HCT116 (cell line): ENCODE measurements around the gene GTPBP10. TPM values are rescaled to one million over a fixed set of nuclear protein-coding genes. Genes with fewer than 3 reads are reported as not detected.

Experiments used
- ATAC-seq: fragments of 200-7000 bp; cut with Tn5 transposase; 2 replicates; pipeline ENCODE4 v1.9.1; 2020; ENCODE audit warnings: mild to moderate bottlenecking, moderate library complexity
- BruUV-seq: library from RNA; stranded (reverse); fragments of 400-500 nt; replicated peaks from 2 replicates; lab custom pipeline; 2021; lab: Mats Ljungman, UMichigan
- CTCF ChIA-PET: fragments of 300-600 bp; sonication (Branson Sonifier 250); formaldehyde crosslinking; loops from one replicate; lab custom pipeline; 2021; ENCODE audit warnings: antibody characterized with exemption; lab: Charles Lee
- POLR2A ChIA-PET: fragments of 300-600, 350-600 bp; sonication (Branson Sonifier 250); formaldehyde crosslinking; loops from one replicate; lab custom pipeline; 2021; ENCODE audit warnings: antibody characterized with exemption; lab: Charles Lee
- RAD21 ChIA-PET, 2 experiments: fragments of 300-600 bp; sonication (Branson Sonifier 250); formaldehyde crosslinking; loops; one replicate each; lab custom pipeline; 2023; ENCODE audit warnings: low total read pairs in 2 of 2; ENCODE audit not compliant: uncharacterized antibody in 2 of 2, unreplicated experiment in 2 of 2, low non-redundant PET in 1 of 2; lab: Charles Lee
- DNase-seq: peaks from one replicate; pipeline ENCODE4 v3.0.0-alpha.2; 2010; ENCODE audit warnings: low read depth, low spot score
- H2AFZ ChIP-seq: fragments of 200-600 bp; shearing (Covaris generic), sonication (generic); 2 replicates; pipeline ENCODE4 v1.6.1; 2017; ENCODE audit warnings: low read depth, mixed run types, mixed read lengths, antibody characterized with exemption, low read length; ENCODE audit not compliant: poor library complexity, severe bottlenecking
- H3K27ac ChIP-seq: 2 replicates; pipeline ENCODE4 v1.5.1; 2012; ENCODE audit warnings: low read depth, low read length
- H3K27me3 ChIP-seq: fragments of 200-600 bp; sonication (generic); 2 replicates; pipeline ENCODE4 v1.6.1; 2016; ENCODE audit warnings: mixed run types, low read length, mixed read lengths; ENCODE audit not compliant: insufficient read depth
- H3K36me3 ChIP-seq, 2 experiments: fragments of 200-500 bp in 1 of 2; fragments of 200-600 bp in 1 of 2; sonication (Bioruptor generic) in 1 of 2; sonication (generic) in 1 of 2; 2 replicates each; pipeline versions ENCODE4 v1.5.1 to v1.6.1; 2014 to 2016; ENCODE audit warnings: low read length in 2 of 2, inconsistent platforms in 1 of 2, mixed read lengths in 1 of 2, mixed run types in 1 of 2; ENCODE audit not compliant: insufficient read depth in 2 of 2, control insufficient read depth in 1 of 2
- H3K4me1 ChIP-seq, 2 experiments: fragments of 200-600 bp in 1 of 2; sonication (generic) in 1 of 2; 2 replicates each; pipeline versions ENCODE4 v1.5.1 to v1.6.1; 2012 to 2017; ENCODE audit warnings: low read length in 2 of 2, inconsistent platforms in 1 of 2, mild to moderate bottlenecking in 1 of 2, mixed read lengths in 1 of 2, mixed run types in 1 of 2, moderate library complexity in 1 of 2; ENCODE audit not compliant: insufficient read depth in 2 of 2, control insufficient read depth in 1 of 2
- H3K4me2 ChIP-seq: fragments of 200-600 bp; sonication (generic); 2 replicates; pipeline ENCODE4 v1.6.1; 2017; ENCODE audit warnings: mixed run types, low read length, mixed read lengths
- H3K4me3 ChIP-seq, 2 experiments: fragments of 200-600 bp in 1 of 2; sonication (generic) in 1 of 2; replicated peaks in 1 of 2; 2 replicates each; pipeline ENCODE4 v1.5.1; 2011 to 2016; ENCODE audit warnings: low read length in 2 of 2, control low read depth in 1 of 2, low read depth in 1 of 2, mild to moderate bottlenecking in 1 of 2, mixed read lengths in 1 of 2, mixed run types in 1 of 2
- H3K79me2 ChIP-seq: fragments of 200-600 bp; sonication (generic); 2 replicates; pipeline ENCODE4 v1.6.1; 2017; ENCODE audit warnings: mild to moderate bottlenecking, mixed run types, low read length, moderate library complexity, mixed read lengths; ENCODE audit not compliant: insufficient read depth
- H3K9ac ChIP-seq: fragments of 200-600 bp; sonication (generic); 2 replicates; pipeline ENCODE4 v1.6.1; 2016; ENCODE audit warnings: low read length, mixed read lengths
- H3K9me2 ChIP-seq: fragments of 200-600 bp; sonication (generic), shearing (Covaris generic); 2 replicates; pipeline ENCODE4 v1.6.1; 2017; ENCODE audit warnings: mixed run types, mild to moderate bottlenecking, moderate library complexity; ENCODE audit not compliant: insufficient read depth
- H3K9me3 ChIP-seq, 2 experiments: fragments of 200-500 bp in 1 of 2; fragments of 200-600 bp in 1 of 2; sonication (Bioruptor generic) in 1 of 2; sonication (generic) in 1 of 2; 2 replicates each; pipeline ENCODE4 v1.6.1; 2014 to 2017; ENCODE audit warnings: low read length in 2 of 2, mixed read lengths in 2 of 2, inconsistent platforms in 1 of 2, low read depth in 1 of 2, mild to moderate bottlenecking in 1 of 2, mixed run types in 1 of 2, moderate library complexity in 1 of 2; ENCODE audit not compliant: control insufficient read depth in 1 of 2, insufficient read depth in 1 of 2
- H4K20me1 ChIP-seq: fragments of 200-600 bp; sonication (generic), shearing (Covaris generic); 2 replicates; pipeline ENCODE4 v1.6.1; 2017; ENCODE audit warnings: mixed run types, mild to moderate bottlenecking, moderate library complexity; ENCODE audit not compliant: insufficient read depth
- CBX3 ChIP-seq: IDR thresholded peaks from 2 replicates; pipeline ENCODE4 v1.6.1; 2012; ENCODE audit warnings: low read depth
- CEBPB ChIP-seq: IDR thresholded peaks from 2 replicates; pipeline ENCODE4 v1.6.1; 2012; ENCODE audit warnings: low read depth
- EGR1 ChIP-seq: IDR thresholded peaks from 2 replicates; pipeline ENCODE4 v1.6.1; 2012; ENCODE audit warnings: low read depth
- ELF1 ChIP-seq: IDR thresholded peaks from 2 replicates; pipeline ENCODE4 v1.6.1; 2012; ENCODE audit warnings: low read depth, borderline replicate concordance
- EZH2 ChIP-seq: fragments of 200-600 bp; sonication (generic); IDR thresholded peaks from 2 replicates; pipeline ENCODE4 v1.6.1; 2017; ENCODE audit warnings: antibody characterized with exemption, mixed run types
- EZH2phosphoT487 ChIP-seq: fragments of 200-600 bp; IDR thresholded peaks from 2 replicates; pipeline ENCODE4 v1.6.1; 2018; ENCODE audit warnings: antibody characterized with exemption, borderline replicate concordance
- JUND ChIP-seq: IDR thresholded peaks from 2 replicates; pipeline ENCODE4 v1.6.1; 2012
- MAX ChIP-seq: IDR thresholded peaks from 2 replicates; pipeline ENCODE4 v1.6.1; 2012
- POLR2AphosphoS5 ChIP-seq: IDR thresholded peaks from 2 replicates; pipeline ENCODE4 v1.6.1; 2011; ENCODE audit warnings: mild to moderate bottlenecking, low read depth, low read length, moderate library complexity
- RAD21 ChIP-seq: IDR thresholded peaks from 2 replicates; pipeline ENCODE4 v1.6.1; 2012; ENCODE audit warnings: low read depth, mild to moderate bottlenecking
- SIN3A ChIP-seq: IDR thresholded peaks from 2 replicates; pipeline ENCODE4 v1.6.1; 2012; ENCODE audit warnings: low read depth
- SRF ChIP-seq: IDR thresholded peaks from 2 replicates; pipeline ENCODE4 v1.6.1; 2012; ENCODE audit warnings: low read depth
- TCF7L2 ChIP-seq: IDR thresholded peaks from 2 replicates; pipeline ENCODE4 v1.7.0; 2011; ENCODE audit warnings: borderline replicate concordance, inconsistent platforms; ENCODE audit not compliant: insufficient read depth, insufficient read length; ENCODE audit errors: extremely low read depth
- YY1 ChIP-seq: IDR thresholded peaks from 2 replicates; pipeline ENCODE4 v1.6.1; 2011; ENCODE audit warnings: low read length, low read depth, moderate library complexity, mild to moderate bottlenecking; ENCODE audit not compliant: insufficient replicate concordance; ENCODE audit errors: extremely low read depth
- ZBTB33 ChIP-seq: IDR thresholded peaks from 2 replicates; pipeline ENCODE4 v1.6.1; 2011; ENCODE audit warnings: mild to moderate bottlenecking, low read length, moderate library complexity; ENCODE audit not compliant: insufficient replicate concordance; ENCODE audit errors: extremely low read depth
- intact Hi-C: fragments of 100-400 bp; cut with micrococcal nuclease; formaldehyde crosslinking; loops from 2 replicates; pipeline ENCODE4 v1.10.0; 2022
- total RNA-seq: library from RNA; stranded (reverse); gene quantifications from one replicate; pipeline ENCODE4 v1.2.1, GENCODE V29; 2021; ENCODE audit not compliant: unreplicated experiment
- TF ChIP-seq, protein P1 (sequence below): IDR thresholded peaks from 2 replicates; pipeline ENCODE4 v1.6.1; 2012; ENCODE audit warnings: low read depth
- TF ChIP-seq, protein P2 (sequence below), 3 experiments: fragments of 200-600 bp in 1 of 3; sonication (generic) in 1 of 3; IDR thresholded peaks in 2 of 3; conservative IDR thresholded peaks in 1 of 3; 2 replicates each; pipeline ENCODE4 v1.5.1; 2012 to 2017; ENCODE audit warnings: low read depth in 2 of 3, low read length in 2 of 3, antibody characterized with exemption in 1 of 3, borderline replicate concordance in 1 of 3, control low read depth in 1 of 3, mild to moderate bottlenecking in 1 of 3, mixed read lengths in 1 of 3, mixed run types in 1 of 3, moderate library complexity in 1 of 3; ENCODE audit not compliant: insufficient read depth in 1 of 3

The GTPBP10 gene
- total RNA-seq, 1 experiment from 2014 or later = 36.7 TPM

DNA sequence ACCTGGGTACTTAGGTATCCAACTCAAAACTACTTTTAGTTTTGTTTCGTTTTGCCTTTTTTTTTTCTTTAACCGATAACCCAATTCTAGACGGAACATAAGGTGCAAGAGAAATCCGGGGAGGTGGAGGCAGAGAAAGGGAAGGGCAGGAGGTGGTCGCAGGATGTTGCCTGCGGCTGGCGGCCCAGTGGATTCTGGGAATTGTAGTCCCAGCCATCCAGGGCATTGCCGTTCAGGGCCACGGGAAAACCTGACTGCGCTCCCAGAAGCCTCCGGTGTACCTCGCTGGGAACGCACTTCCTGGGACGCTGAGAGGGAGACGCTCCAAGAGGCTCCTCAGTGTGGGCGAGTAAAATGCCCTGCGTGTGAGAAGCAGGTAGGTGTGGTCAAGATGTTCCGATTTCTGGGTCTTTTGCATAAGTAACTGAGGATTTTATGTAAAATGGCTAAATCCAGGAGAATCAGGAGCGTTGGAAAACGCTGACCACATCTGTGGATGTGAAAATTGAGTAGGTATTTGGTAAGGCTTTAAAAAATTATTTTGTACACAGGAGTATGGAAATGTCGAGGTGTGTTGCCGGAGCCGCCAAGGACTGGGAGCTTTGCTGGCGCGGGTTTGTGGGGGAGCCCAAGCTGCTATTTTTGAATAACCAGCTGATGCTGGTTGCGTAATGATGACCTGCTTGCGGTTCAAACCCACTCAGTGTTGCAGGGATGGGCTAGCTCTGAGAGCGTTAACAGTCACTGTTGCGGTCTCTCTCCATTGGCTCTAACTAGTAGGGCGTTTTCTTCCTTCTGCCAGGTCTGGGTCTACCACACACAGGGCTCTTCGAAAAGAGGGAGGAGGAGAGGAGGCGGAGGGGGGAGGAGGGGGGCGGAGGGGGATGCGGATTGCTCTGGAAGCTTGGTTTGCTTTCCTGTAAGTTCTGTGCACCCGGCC is 56.9 kb downstream of the GTPBP10 start, which contains the start of gene CLDN12:
Gene CLDN12 (plus strand): TSS at position 288 of the 940 bp plus-strand sequence. CDS start 9,216 bp downstream, outside the sequence.
- no peaks in the 10 kb centered on the region for H3K9me2 ChIP-seq
- no peaks in the 10 kb centered on the region for H3K27me3 ChIP-seq
- peaks cover 15% of the 10 kb centered on the region for H3K79me2 ChIP-seq
- TSS peak; percentile 86 for BruUV-seq
- peak within 1 kb of the TSS; percentile 67 for H2AFZ ChIP-seq
- H3K4me1 ChIP-seq = peaks cover 3 to 11% of the 10 kb centered on the region in 2 experiments; a peak in 3 of 4 replicates
- peaks cover 0 to 8% of the 10 kb centered on the region in 2 experiments; a peak in 2 of 4 replicates for H3K36me3 ChIP-seq
- intact Hi-C loops = loop anchor here (1.0 kb wide), 1 partner anchor 57 kb away; the partner anchor contains the start of gene GTPBP10
- peak within 1 kb of the TSS; percentile 71 for H3K9ac ChIP-seq
- ChIA-PET RAD21 (no interaction called here), CTCF (interaction anchor here (0.8 kb wide), 1 partner anchor 631 kb away, joined by 3 read pairs; no protein-coding TSS in a partner anchor), POLR2A (interaction anchor here (1.1 kb wide), 1 partner anchor 14 kb away, joined by 3 read pairs; no protein-coding TSS in a partner anchor)
- H3K4me2 ChIP-seq = peak within 1 kb of the TSS; percentile 76
- H3K9me3 ChIP-seq = no peaks in the 10 kb centered on the region
- peak within 1 kb of the TSS; percentile 64 for H3K27ac ChIP-seq
- DNase-seq (peak; percentile 82), ATAC-seq (peak; percentile 100)
- H4K20me1 ChIP-seq = no peaks in the 10 kb centered on the region
- peak within 1 kb of the TSS; percentile 63 to 75 for H3K4me3 ChIP-seq
- TF ChIP-seq CBX3 = peak; percentile 79; the same call in 1 of the 2 replicates
- TF ChIP-seq EGR1 = peak; percentile 70
- peak; percentile 60 for TF ChIP-seq SIN3A
- TF ChIP-seq, protein P1, sequence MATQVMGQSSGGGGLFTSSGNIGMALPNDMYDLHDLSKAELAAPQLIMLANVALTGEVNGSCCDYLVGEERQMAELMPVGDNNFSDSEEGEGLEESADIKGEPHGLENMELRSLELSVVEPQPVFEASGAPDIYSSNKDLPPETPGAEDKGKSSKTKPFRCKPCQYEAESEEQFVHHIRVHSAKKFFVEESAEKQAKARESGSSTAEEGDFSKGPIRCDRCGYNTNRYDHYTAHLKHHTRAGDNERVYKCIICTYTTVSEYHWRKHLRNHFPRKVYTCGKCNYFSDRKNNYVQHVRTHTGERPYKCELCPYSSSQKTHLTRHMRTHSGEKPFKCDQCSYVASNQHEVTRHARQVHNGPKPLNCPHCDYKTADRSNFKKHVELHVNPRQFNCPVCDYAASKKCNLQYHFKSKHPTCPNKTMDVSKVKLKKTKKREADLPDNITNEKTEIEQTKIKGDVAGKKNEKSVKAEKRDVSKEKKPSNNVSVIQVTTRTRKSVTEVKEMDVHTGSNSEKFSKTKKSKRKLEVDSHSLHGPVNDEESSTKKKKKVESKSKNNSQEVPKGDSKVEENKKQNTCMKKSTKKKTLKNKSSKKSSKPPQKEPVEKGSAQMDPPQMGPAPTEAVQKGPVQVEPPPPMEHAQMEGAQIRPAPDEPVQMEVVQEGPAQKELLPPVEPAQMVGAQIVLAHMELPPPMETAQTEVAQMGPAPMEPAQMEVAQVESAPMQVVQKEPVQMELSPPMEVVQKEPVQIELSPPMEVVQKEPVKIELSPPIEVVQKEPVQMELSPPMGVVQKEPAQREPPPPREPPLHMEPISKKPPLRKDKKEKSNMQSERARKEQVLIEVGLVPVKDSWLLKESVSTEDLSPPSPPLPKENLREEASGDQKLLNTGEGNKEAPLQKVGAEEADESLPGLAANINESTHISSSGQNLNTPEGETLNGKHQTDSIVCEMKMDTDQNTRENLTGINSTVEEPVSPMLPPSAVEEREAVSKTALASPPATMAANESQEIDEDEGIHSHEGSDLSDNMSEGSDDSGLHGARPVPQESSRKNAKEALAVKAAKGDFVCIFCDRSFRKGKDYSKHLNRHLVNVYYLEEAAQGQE = no peak
- peak; percentile 53; the same call in 1 of the 2 replicates for TF ChIP-seq SRF
- TF ChIP-seq ZBTB33 = no peak
- TF ChIP-seq YY1 = peak; percentile 70
- no peak for TF ChIP-seq EZH2
- TF ChIP-seq CEBPB = peak; percentile 81
- TF ChIP-seq RAD21 = no peak
- TF ChIP-seq MAX = peak; percentile 66; the same call in 1 of the 2 replicates
- TF ChIP-seq, protein P2, sequence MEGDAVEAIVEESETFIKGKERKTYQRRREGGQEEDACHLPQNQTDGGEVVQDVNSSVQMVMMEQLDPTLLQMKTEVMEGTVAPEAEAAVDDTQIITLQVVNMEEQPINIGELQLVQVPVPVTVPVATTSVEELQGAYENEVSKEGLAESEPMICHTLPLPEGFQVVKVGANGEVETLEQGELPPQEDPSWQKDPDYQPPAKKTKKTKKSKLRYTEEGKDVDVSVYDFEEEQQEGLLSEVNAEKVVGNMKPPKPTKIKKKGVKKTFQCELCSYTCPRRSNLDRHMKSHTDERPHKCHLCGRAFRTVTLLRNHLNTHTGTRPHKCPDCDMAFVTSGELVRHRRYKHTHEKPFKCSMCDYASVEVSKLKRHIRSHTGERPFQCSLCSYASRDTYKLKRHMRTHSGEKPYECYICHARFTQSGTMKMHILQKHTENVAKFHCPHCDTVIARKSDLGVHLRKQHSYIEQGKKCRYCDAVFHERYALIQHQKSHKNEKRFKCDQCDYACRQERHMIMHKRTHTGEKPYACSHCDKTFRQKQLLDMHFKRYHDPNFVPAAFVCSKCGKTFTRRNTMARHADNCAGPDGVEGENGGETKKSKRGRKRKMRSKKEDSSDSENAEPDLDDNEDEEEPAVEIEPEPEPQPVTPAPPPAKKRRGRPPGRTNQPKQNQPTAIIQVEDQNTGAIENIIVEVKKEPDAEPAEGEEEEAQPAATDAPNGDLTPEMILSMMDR (IDR thresholded peaks at IDR 0.05 in 2 of 3, conservative IDR thresholded peaks at IDR 0.05 in 1 of 3; ENCODE audit: borderline replicate concordance in 1 of 3, insufficient read depth in 1 of 3, low read depth in 2 of 3, low read length in 2 of 3) = no peak
- TF ChIP-seq POLR2AphosphoS5 = peak; percentile 97
- TF ChIP-seq TCF7L2 = no peak
- no peak for TF ChIP-seq EZH2phosphoT487
- TF ChIP-seq JUND = no peak
- peak; percentile 81 for TF ChIP-seq ELF1
